Natural killer cell (primary cell): ENCODE results near the gene GRM5. TPM values are rescaled to one million over a fixed set of nuclear protein-coding genes. Genes with fewer than 3 reads are reported as not detected.

Experiments
- ATAC-seq, 3 donors: fragments of 150-1000 bp in 2 of 3; fragments of 200-7000 bp in 1 of 3; cut with Tn5 transposase; 1 replicate in 1 of 3; 2 replicates in 2 of 3; pipeline ENCODE4 v1.10.0; 2021; ENCODE audit warnings: mild to moderate bottlenecking in 2 of 3, moderate library complexity in 2 of 3
- DNase-seq, 2 donors: peaks; one replicate each; pipeline versions ENCODE4 v3.0.0 to v3.0.0-alpha.2; 2013 to 2021; ENCODE audit warnings: mixed read lengths in 1 of 2
- H3K27ac ChIP-seq: one replicate; pipeline ENCODE4 v1.5.1; 2013; ENCODE audit warnings: mild to moderate bottlenecking, low read length
- H3K27me3 ChIP-seq: one replicate; pipeline ENCODE4 v1.6.1; 2013; ENCODE audit warnings: low read length; ENCODE audit not compliant: control insufficient read depth, insufficient read depth
- H3K36me3 ChIP-seq: one replicate; pipeline ENCODE4 v1.6.1; 2013; ENCODE audit warnings: low read length; ENCODE audit not compliant: control insufficient read depth, insufficient read depth
- H3K4me1 ChIP-seq: one replicate; pipeline ENCODE4 v1.6.1; 2013; ENCODE audit warnings: low read length; ENCODE audit not compliant: control insufficient read depth, insufficient read depth
- H3K4me3 ChIP-seq: one replicate; pipeline ENCODE4 v1.5.1; 2013; ENCODE audit warnings: low read length
- H3K9me3 ChIP-seq: one replicate; pipeline ENCODE4 v1.6.1; 2013; ENCODE audit warnings: low read length; ENCODE audit not compliant: control insufficient read depth, insufficient read depth
- H3K27ac Mint-ChIP-seq, 2 donors: one replicate each; pipeline ENCODE4 v1.8.0; 2022; ENCODE audit warnings: mild to moderate bottlenecking in 2 of 2, mixed read lengths in 2 of 2, moderate library complexity in 1 of 2
- H3K27me3 Mint-ChIP-seq, 2 donors: one replicate each; pipeline ENCODE4 v1.8.0; 2022; ENCODE audit warnings: low read depth in 2 of 2, mixed read lengths in 2 of 2
- H3K36me3 Mint-ChIP-seq: one replicate; pipeline ENCODE4 v1.8.0; 2022; ENCODE audit warnings: mixed read lengths
- H3K4me1 Mint-ChIP-seq, 2 donors: one replicate each; pipeline ENCODE4 v1.8.0; 2022; ENCODE audit warnings: mixed read lengths in 2 of 2
- H3K4me3 Mint-ChIP-seq: one replicate; pipeline ENCODE4 v1.8.0; 2022; ENCODE audit warnings: mild to moderate bottlenecking, moderate library complexity, mixed read lengths
- H3K9me3 Mint-ChIP-seq, 2 donors: one replicate each; pipeline ENCODE4 v1.8.0; 2022; ENCODE audit warnings: mixed read lengths in 2 of 2
- WGBS: methylation state at CpG from one replicate; pipeline ENCODE4 v1.1.7; 2013; ENCODE audit warnings: missing lambda C conversion rate; ENCODE audit not compliant: insufficient coverage; 5-methylcytosine and 5-hydroxymethylcytosine counted together
- intact Hi-C: fragments of 100-400 bp; cut with micrococcal nuclease; formaldehyde crosslinking; loops from one replicate; pipeline ENCODE4 v1.14.2; 2022
- total RNA-seq, 4 donors: library from RNA; stranded (reverse); fragments of 120-200 nt in 1 of 4; gene quantifications; one replicate each; pipeline versions ENCODE4 v1.2.3 to v1.2.4, GENCODE V29; 2013 to 2022
- TF ChIP-seq, protein P1 (sequence below): fragments of 200-600 bp; IDR thresholded peaks from one replicate; pipeline ENCODE4 v1.8.0; 2022; ENCODE audit warnings: antibody characterized with exemption

Gene GRM5
- total RNA-seq, 3 donors from 2014 or later (not counting 1 experiment from before 2014, with no cell fraction given), result not detected

GRCh38 chr11:88553204-88553603, 512.6 kb downstream of the GRM5 start:
- peaks cover 5 to 21% of the 10 kb centered on the region in 2 donors for H3K27me3 Mint-ChIP-seq
- H3K36me3 Mint-ChIP-seq, result no peaks in the 10 kb centered on the region
- Histone ChIP-seq H3K36me3 (no peaks in the 10 kb centered on the region), H3K4me3 (no peak overlapping the region), H3K9me3 (no peaks in the 10 kb centered on the region), H3K4me1 (no peaks in the 10 kb centered on the region), H3K27me3 (no peaks in the 10 kb centered on the region), H3K27ac (no peak overlapping the region)
- WGBS, result 75% methylated on average over 2 of the region's 2 CpGs
- intact Hi-C loops, result no loop called here
- no peak overlapping the region for H3K27ac Mint-ChIP-seq
- ATAC-seq, result no peak
- DNase-seq, result no peak
- H3K4me1 Mint-ChIP-seq, result no peaks in the 10 kb centered on the region
- no peaks in the 10 kb centered on the region for H3K9me3 Mint-ChIP-seq
- no peak overlapping the region for H3K4me3 Mint-ChIP-seq
- TF ChIP-seq, protein P1, sequence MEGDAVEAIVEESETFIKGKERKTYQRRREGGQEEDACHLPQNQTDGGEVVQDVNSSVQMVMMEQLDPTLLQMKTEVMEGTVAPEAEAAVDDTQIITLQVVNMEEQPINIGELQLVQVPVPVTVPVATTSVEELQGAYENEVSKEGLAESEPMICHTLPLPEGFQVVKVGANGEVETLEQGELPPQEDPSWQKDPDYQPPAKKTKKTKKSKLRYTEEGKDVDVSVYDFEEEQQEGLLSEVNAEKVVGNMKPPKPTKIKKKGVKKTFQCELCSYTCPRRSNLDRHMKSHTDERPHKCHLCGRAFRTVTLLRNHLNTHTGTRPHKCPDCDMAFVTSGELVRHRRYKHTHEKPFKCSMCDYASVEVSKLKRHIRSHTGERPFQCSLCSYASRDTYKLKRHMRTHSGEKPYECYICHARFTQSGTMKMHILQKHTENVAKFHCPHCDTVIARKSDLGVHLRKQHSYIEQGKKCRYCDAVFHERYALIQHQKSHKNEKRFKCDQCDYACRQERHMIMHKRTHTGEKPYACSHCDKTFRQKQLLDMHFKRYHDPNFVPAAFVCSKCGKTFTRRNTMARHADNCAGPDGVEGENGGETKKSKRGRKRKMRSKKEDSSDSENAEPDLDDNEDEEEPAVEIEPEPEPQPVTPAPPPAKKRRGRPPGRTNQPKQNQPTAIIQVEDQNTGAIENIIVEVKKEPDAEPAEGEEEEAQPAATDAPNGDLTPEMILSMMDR, result no peak

DNA sequence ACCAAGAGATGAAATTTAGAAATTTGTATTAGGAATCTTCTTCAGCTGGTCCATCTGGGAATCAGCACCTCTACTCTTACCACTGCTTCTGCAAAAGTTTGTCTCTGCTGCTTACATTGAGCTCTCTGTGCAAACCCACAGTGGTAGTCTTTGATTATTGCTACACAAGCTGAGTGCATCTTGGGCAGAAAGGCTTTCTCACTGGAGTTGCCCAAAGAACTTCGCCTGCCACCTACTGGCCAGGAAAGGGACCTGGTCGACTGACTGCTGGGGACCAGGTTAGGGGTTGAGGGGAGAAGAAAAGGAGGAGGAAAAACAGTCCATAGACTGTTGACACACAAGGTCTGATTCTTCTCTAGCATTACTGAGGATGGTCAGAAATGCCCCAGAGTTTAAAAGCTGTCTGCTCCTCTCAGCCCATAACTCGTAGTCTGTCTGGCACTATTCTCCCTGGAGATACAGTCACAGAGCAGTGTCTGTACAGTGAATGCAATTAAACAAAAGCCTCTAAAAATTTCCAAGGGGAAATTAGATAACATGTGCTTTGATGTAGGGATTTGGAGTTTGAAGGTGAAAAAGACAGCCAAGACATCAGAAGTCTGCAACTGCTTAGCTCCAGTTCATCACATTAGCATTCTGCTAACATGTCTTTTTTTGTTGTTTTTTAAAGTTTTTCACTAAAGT, 513.3 kb downstream of the GRM5 start:
- Histone ChIP-seq H3K4me3 (no peak overlapping the region), H3K27ac (no peak overlapping the region), H3K9me3 (no peaks in the 10 kb centered on the region), H3K4me1 (no peaks in the 10 kb centered on the region), H3K36me3 (no peaks in the 10 kb centered on the region), H3K27me3 (no peaks in the 10 kb centered on the region)
- WGBS, result 39% methylated on average over 3 of the region's 3 CpGs
- Mint-ChIP-seq H3K4me3 (no peak overlapping the region), H3K27ac (no peak overlapping the region), H3K36me3 (no peaks in the 10 kb centered on the region), H3K4me1 (no peaks in the 10 kb centered on the region), H3K9me3 (no peaks in the 10 kb centered on the region), H3K27me3 (peaks cover 3 to 21% of the 10 kb centered on the region in 2 donors)
- TF ChIP-seq, protein P1, result peak; percentile 54
- intact Hi-C loops, result no loop called here
- peak; percentile 40 to 70 for DNase-seq
- ATAC-seq, result peak; percentile 50 to 81 (median 68)

DNA sequence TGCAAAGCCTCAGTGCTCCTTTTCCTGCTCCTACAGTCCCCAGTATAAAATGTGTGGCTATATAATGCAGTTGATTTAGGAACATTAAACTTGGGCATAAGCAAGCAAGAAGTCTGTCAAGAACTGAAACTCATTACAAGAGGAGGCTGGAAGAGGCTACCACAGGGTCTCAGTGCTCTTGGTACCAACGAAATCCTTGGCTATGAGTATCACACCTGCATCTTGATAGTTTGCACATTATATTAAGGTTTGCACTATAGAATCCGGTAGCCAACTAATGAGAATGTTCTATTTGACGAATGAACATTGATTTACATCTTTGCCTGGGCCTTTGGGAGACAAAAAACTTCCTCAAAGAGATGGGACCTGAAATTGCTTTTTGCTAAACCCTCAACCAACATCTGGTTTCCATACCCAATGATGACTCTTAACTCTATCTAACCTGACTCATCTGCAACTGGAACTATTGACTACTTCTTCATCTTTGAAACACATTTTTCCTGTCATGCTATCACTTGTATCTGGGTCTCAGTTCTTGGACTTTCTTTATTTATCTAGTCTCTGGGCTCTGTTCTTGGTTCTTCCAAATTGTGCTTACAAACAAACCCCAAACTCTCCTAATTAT, 521.0 kb downstream of the GRM5 start:
- Mint-ChIP-seq H3K36me3 (no peaks in the 10 kb centered on the region), H3K27me3 (peaks cover 4 to 6% of the 10 kb centered on the region in 2 donors), H3K4me3 (no peak overlapping the region), H3K27ac (peak overlapping the region in 1 of 2 donors; percentile 56), H3K4me1 (peaks cover 6 to 8% of the 10 kb centered on the region in 2 donors), H3K9me3 (no peaks in the 10 kb centered on the region)
- 81% methylated on average over 3 of the region's 3 CpGs for WGBS
- intact Hi-C loops, result loop anchor here (1.0 to 10.0 kb wide), 5 partner anchors 312 to 1192 kb away; no protein-coding TSS in a partner anchor
- Histone ChIP-seq H3K9me3 (no peaks in the 10 kb centered on the region), H3K4me3 (no peak overlapping the region), H3K27me3 (no peaks in the 10 kb centered on the region), H3K36me3 (no peaks in the 10 kb centered on the region), H3K27ac (no peak overlapping the region), H3K4me1 (peaks cover 3% of the 10 kb centered on the region)
- DNase-seq, result no peak
- TF ChIP-seq, protein P1, result peak; percentile 40
- ATAC-seq, result peak in 1 of 3 donors; percentile 5
